Astrocyte of the spinal cord (primary cell): ENCODE results near the gene LAMB1.

Source experiments
- DNase-seq: peaks from one replicate; pipeline ENCODE4 v3.0.0; 2011; ENCODE audit warnings: low read depth, low spot score
- H3K4me3 ChIP-seq: 2 replicates; pipeline ENCODE4 v1.5.1; 2011; ENCODE audit warnings: low read depth, mild to moderate bottlenecking, low read length, moderate library complexity
- CTCF ChIP-seq: IDR thresholded peaks from 2 replicates; pipeline ENCODE4 v1.5.1; 2012; ENCODE audit warnings: low read depth, mild to moderate bottlenecking, low read length, inconsistent platforms
- in situ Hi-C: cut with HindIII; loops from 2 replicates; pipeline ENCODE4 v1.10.0; 2017; ENCODE audit warnings: low sequenced_read_pairs

LAMB1 gene

GRCh38 chr7:108001764-108002725, 916 bp downstream of the LAMB1 start:
- DNase-seq: peak; percentile 40
- in situ Hi-C loops: no loop called here
- peak overlapping the region; percentile 85 for H3K4me3 ChIP-seq
- no peak for TF ChIP-seq CTCF

- peak overlapping the region; percentile 85 for H3K4me3 ChIP-seq
- in situ Hi-C loops: no loop called here
- peak; percentile 55 for DNase-seq
- TF ChIP-seq CTCF: peak; percentile 38
Observed at GRCh38 chr7:108000875-108001763, 1.8 kb downstream of the LAMB1 start.

- no peak for TF ChIP-seq CTCF
- H3K4me3 ChIP-seq: peak overlapping the region; percentile 85
- in situ Hi-C loops: no loop called here
- DNase-seq: peak; percentile 62
Observed at GRCh38 chr7:107999779-108000560, 3.0 kb downstream of the LAMB1 start.

- H3K4me3 ChIP-seq: peak overlapping the region; percentile 8
- peak; percentile 40 for DNase-seq
- in situ Hi-C loops: no loop called here
- TF ChIP-seq CTCF: no peak
Observed at GRCh38 chr7:107998660-107999480, 4.1 kb downstream of the LAMB1 start.

- H3K4me3 ChIP-seq: no peak overlapping the region
- no peak for DNase-seq
- in situ Hi-C loops: no loop called here
- TF ChIP-seq CTCF: no peak
Observed at GRCh38 chr7:107998150-107998549, 4.8 kb downstream of the LAMB1 start.
